ENCODE results near the gene FBN2.

The FBN2 gene

DNA sequence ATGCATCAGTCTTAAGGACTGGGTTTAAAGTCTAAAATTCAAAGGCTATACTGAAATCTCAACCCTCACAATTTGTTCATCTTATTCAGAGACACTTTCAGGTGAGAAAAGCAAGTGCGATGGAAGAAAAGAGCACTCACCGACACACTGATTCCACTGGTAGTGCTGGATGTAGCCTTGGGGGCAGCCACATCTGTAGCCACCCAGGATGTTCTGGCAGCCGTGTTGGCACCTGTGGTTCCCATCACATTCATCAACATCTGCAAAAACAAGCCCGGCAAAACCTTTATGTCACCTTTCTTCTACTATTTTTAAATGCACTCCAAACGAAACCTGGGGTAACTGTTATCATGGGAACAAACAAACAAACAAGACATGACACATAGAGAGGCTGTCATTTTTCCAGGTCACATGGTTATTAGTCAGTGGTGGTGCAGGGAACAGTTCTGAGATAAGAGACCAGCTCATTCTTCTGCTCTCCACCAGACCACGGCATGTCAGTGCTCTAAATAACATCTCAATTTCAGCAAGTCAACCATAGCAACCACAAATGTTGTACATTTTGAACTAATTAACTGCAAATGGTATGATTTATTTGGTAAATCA, 266.1 kb downstream of the FBN2 start:
- no peaks in the 10 kb centered on the region for H3K9me3 ChIP-seq (ENCODE audit: insufficient read depth, low read length)
- peaks cover 23% of the 10 kb centered on the region for H3K36me3 ChIP-seq (ENCODE audit: insufficient read depth, insufficient read length, low read length)
- no peak overlapping the region for H3K9ac ChIP-seq (ENCODE audit: insufficient read length, low read depth)
- no peaks in the 10 kb centered on the region for H3K4me1 ChIP-seq (ENCODE audit: insufficient read depth, insufficient read length)
- DNase-seq (ENCODE audit: low read depth, low spot score): no peak
- H3K4me3 ChIP-seq (ENCODE audit: insufficient read length, low read depth): no peak overlapping the region
- H3K27me3 ChIP-seq (ENCODE audit: insufficient read depth, insufficient read length): no peaks in the 10 kb centered on the region
- TF ChIP-seq SUZ12 (IDR thresholded peaks at IDR 0.05; ENCODE audit: extremely low read depth, insufficient read depth, insufficient read length): no peak
- no peak for TF ChIP-seq YY1 (IDR thresholded peaks at IDR 0.05; ENCODE audit: insufficient read depth, insufficient read length)
- no peak for TF ChIP-seq ZNF274 (IDR thresholded peaks at IDR 0.05; ENCODE audit: low read depth, low read length)

DNA sequence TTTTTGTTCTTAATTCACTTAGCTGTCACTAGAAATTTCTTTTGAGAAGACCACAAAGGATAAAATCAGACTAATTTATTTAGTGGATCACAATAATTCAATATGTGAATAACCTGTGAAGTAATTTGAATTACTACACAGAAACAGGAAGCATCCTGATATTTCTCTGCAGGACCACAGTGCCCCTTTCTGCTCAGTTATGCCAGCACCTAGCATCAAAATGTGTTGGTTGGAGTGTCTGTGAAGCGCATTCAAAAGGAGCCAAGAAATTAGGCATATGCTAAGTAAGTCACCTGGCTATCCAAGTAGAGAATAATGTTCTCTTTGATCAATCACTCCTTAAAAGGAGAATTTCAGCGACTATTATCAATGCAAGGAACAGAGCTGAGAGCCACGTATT, 267.0 kb downstream of the FBN2 start:
- no peak for TF ChIP-seq YY1 (IDR thresholded peaks at IDR 0.05; ENCODE audit: insufficient read depth, insufficient read length)
- no peak for TF ChIP-seq SUZ12 (IDR thresholded peaks at IDR 0.05; ENCODE audit: extremely low read depth, insufficient read depth, insufficient read length)
- TF ChIP-seq ZNF274 (IDR thresholded peaks at IDR 0.05; ENCODE audit: low read depth, low read length): no peak
- DNase-seq (ENCODE audit: low read depth, low spot score): no peak
- no peaks in the 10 kb centered on the region for H3K27me3 ChIP-seq (ENCODE audit: insufficient read depth, insufficient read length)

DNA sequence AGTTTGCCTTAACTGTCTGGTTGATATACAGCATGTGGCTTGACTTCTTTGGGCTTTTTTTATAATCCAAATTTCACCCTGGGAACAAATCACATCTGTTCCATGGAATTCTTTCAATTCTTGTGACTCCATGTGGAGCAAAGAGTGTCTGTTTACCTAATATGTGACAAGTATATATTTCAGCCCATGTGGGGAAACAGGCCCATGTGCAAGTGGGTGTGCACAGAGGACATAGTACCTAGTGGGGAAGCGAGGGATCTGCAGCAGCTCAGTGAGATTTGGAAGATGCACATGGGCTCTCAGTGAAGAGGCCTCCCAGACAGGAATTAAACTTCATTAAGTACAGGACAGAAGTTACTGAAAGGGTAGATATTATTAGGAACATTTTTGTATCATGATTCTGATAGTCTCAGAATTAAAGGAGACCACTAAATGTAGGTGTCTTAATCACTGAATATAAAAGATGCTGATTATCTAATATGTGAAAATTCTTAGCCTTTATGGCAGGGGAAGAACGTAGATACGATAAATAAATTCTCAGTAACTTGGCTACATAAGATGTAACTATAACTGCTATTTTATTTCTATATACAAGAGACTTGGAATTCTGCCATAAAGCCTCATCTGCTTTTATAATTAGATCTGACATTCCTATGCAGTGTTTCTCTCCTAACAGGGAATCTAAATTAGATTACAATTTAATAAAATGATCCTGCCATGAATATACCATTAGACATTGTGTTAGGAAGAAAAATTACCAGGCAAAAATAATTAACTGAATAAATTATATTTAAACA, 273.3 kb downstream of the FBN2 start:
- no peak overlapping the region for H3K9ac ChIP-seq (ENCODE audit: insufficient read length, low read depth)
- no peak for TF ChIP-seq SUZ12 (IDR thresholded peaks at IDR 0.05; ENCODE audit: extremely low read depth, insufficient read depth, insufficient read length)
- TF ChIP-seq ZNF274 (IDR thresholded peaks at IDR 0.05; ENCODE audit: low read depth, low read length): no peak
- TF ChIP-seq YY1 (IDR thresholded peaks at IDR 0.05; ENCODE audit: insufficient read depth, insufficient read length): no peak
- H3K27me3 ChIP-seq (ENCODE audit: insufficient read depth, insufficient read length): no peaks in the 10 kb centered on the region
- peaks cover 30% of the 10 kb centered on the region for H3K36me3 ChIP-seq (ENCODE audit: insufficient read depth, insufficient read length, low read length)
- no peak for DNase-seq (ENCODE audit: low read depth, low spot score)
- no peaks in the 10 kb centered on the region for H3K9me3 ChIP-seq (ENCODE audit: insufficient read depth, low read length)
- H3K4me3 ChIP-seq (ENCODE audit: insufficient read length, low read depth): no peak overlapping the region
- no peaks in the 10 kb centered on the region for H3K4me1 ChIP-seq (ENCODE audit: insufficient read depth, insufficient read length)

More for the DNA sequence above, 267.0 kb downstream of the FBN2 start:
- H3K36me3 ChIP-seq (ENCODE audit: insufficient read depth, insufficient read length, low read length): peaks cover 18% of the 10 kb centered on the region
- H3K9ac ChIP-seq (ENCODE audit: insufficient read length, low read depth): no peak overlapping the region
- no peaks in the 10 kb centered on the region for H3K9me3 ChIP-seq (ENCODE audit: insufficient read depth, low read length)
- H3K4me1 ChIP-seq (ENCODE audit: insufficient read depth, insufficient read length): no peaks in the 10 kb centered on the region
- H3K4me3 ChIP-seq (ENCODE audit: insufficient read length, low read depth): no peak overlapping the region

DNA sequence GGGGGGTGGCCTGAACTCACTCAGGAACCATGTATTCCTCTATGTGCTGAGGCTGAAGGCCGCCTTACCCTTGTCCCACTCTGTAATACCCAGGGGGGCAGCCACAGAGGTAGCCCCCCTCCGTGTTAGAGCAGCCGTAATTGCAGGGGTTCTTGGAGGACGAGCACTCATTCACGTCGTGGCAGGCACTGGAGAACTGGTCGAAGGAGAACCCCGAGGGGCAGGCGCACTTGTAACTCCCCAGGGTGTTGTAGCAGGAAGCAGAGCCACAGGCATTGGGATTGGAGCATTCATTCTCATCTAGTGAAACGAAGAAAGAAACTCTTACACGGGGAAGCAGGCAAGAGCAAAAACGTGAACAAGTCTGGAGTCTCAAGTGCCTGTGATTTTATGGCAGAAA, 274.7 kb downstream of the FBN2 start:
- Histone ChIP-seq H3K27me3 (ENCODE audit: insufficient read depth, insufficient read length) (no peaks in the 10 kb centered on the region), H3K9me3 (ENCODE audit: insufficient read depth, low read length) (no peaks in the 10 kb centered on the region), H3K36me3 (ENCODE audit: insufficient read depth, insufficient read length, low read length) (peaks cover 42% of the 10 kb centered on the region), H3K9ac (ENCODE audit: insufficient read length, low read depth) (no peak overlapping the region), H3K4me3 (ENCODE audit: insufficient read length, low read depth) (no peak overlapping the region), H3K4me1 (ENCODE audit: insufficient read depth, insufficient read length) (no peaks in the 10 kb centered on the region)
- no peak for TF ChIP-seq YY1 (IDR thresholded peaks at IDR 0.05; ENCODE audit: insufficient read depth, insufficient read length)
- TF ChIP-seq SUZ12 (IDR thresholded peaks at IDR 0.05; ENCODE audit: extremely low read depth, insufficient read depth, insufficient read length): no peak
- no peak for TF ChIP-seq ZNF274 (IDR thresholded peaks at IDR 0.05; ENCODE audit: low read depth, low read length)
- DNase-seq (ENCODE audit: low read depth, low spot score): no peak

DNA sequence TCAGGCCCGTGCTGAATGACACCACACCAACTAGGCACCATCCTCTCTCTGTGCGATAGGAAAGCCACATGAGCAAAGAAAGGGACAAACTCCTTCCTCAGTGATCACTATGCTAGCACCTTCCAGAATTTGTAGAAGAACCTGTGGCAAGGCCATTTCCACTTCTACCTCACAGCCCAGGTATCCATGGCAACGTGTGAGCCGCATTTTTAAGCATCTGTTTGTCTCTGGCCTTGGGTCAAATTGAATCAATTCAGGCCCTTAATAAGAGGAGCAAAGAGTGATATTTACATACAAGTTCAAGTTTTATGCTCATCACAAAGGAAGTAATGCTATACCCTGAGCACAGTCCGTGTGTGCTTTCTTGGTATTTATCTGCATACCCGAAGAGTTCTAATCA, 275.1 kb downstream of the FBN2 start:
- no peak overlapping the region for H3K9ac ChIP-seq (ENCODE audit: insufficient read length, low read depth)
- H3K9me3 ChIP-seq (ENCODE audit: insufficient read depth, low read length): no peaks in the 10 kb centered on the region
- TF ChIP-seq SUZ12 (IDR thresholded peaks at IDR 0.05; ENCODE audit: extremely low read depth, insufficient read depth, insufficient read length): no peak
- no peak for TF ChIP-seq ZNF274 (IDR thresholded peaks at IDR 0.05; ENCODE audit: low read depth, low read length)
- TF ChIP-seq YY1 (IDR thresholded peaks at IDR 0.05; ENCODE audit: insufficient read depth, insufficient read length): no peak
- peaks cover 46% of the 10 kb centered on the region for H3K36me3 ChIP-seq (ENCODE audit: insufficient read depth, insufficient read length, low read length)
- no peak for DNase-seq (ENCODE audit: low read depth, low spot score)
- H3K27me3 ChIP-seq (ENCODE audit: insufficient read depth, insufficient read length): no peaks in the 10 kb centered on the region
- H3K4me3 ChIP-seq (ENCODE audit: insufficient read length, low read depth): no peak overlapping the region
- no peaks in the 10 kb centered on the region for H3K4me1 ChIP-seq (ENCODE audit: insufficient read depth, insufficient read length)

DNA sequence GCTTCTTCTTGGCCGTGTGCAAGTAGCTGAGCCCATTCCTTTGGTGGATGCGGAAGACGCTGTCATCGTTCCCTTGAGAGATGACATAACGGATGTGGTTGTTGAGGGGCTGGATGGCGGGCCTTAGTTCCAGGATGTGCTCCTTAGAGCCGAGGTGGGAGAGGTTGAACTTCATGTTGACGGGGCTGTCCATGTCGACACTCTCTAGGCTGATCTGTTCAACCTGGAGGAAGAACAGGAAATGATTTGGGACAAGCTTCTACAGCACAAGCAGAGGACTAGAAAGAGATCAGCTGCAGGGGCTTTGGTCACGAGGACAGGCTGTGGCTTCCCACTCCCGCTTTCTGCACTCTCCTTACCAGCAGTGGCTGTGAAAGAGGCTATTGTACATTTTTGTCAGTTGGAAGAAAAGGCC, 278.4 kb downstream of the FBN2 start:
- TF ChIP-seq ZNF274 (IDR thresholded peaks at IDR 0.05; ENCODE audit: low read depth, low read length) (no peak), SUZ12 (IDR thresholded peaks at IDR 0.05; ENCODE audit: extremely low read depth, insufficient read depth, insufficient read length) (no peak), YY1 (IDR thresholded peaks at IDR 0.05; ENCODE audit: insufficient read depth, insufficient read length) (no peak)
- H3K9me3 ChIP-seq (ENCODE audit: insufficient read depth, low read length): no peaks in the 10 kb centered on the region

DNA sequence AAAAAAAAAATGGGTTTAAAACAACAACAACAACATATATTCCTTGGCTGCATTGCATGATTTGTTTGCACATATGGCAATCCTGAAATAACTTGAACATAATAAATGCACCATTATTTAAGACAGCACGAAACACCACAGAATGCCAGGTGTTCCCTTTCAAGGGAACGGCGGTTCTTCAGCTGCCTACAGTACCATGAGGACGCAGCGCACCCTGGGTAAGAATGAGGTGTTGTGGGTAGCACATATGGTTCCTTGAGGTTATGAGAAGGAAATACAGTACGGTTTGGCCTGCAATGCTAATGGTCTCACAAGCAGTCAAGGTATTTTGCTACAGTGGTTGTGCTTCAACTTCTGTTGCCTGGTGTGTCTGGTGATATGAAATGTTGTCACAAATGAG, 279.7 kb downstream of the FBN2 start:
- peaks cover 40% of the 10 kb centered on the region for H3K36me3 ChIP-seq (ENCODE audit: insufficient read depth, insufficient read length, low read length)
- no peak for DNase-seq (ENCODE audit: low read depth, low spot score)
- H3K4me3 ChIP-seq (ENCODE audit: insufficient read length, low read depth): no peak overlapping the region
- H3K9ac ChIP-seq (ENCODE audit: insufficient read length, low read depth): no peak overlapping the region
- H3K27me3 ChIP-seq (ENCODE audit: insufficient read depth, insufficient read length): no peaks in the 10 kb centered on the region
- H3K4me1 ChIP-seq (ENCODE audit: insufficient read depth, insufficient read length): no peaks in the 10 kb centered on the region
- no peaks in the 10 kb centered on the region for H3K9me3 ChIP-seq (ENCODE audit: insufficient read depth, low read length)
- TF ChIP-seq SUZ12 (IDR thresholded peaks at IDR 0.05; ENCODE audit: extremely low read depth, insufficient read depth, insufficient read length): no peak
- no peak for TF ChIP-seq ZNF274 (IDR thresholded peaks at IDR 0.05; ENCODE audit: low read depth, low read length)
- TF ChIP-seq YY1 (IDR thresholded peaks at IDR 0.05; ENCODE audit: insufficient read depth, insufficient read length): no peak

More for the DNA sequence above, 278.4 kb downstream of the FBN2 start:
- Histone ChIP-seq H3K4me3 (ENCODE audit: insufficient read length, low read depth) (no peak overlapping the region), H3K9ac (ENCODE audit: insufficient read length, low read depth) (no peak overlapping the region), H3K4me1 (ENCODE audit: insufficient read depth, insufficient read length) (no peaks in the 10 kb centered on the region), H3K36me3 (ENCODE audit: insufficient read depth, insufficient read length, low read length) (peaks cover 46% of the 10 kb centered on the region), H3K27me3 (ENCODE audit: insufficient read depth, insufficient read length) (no peaks in the 10 kb centered on the region)
- no peak for DNase-seq (ENCODE audit: low read depth, low spot score)
